A549 (cell line): Measurements from ENCODE around the gene CRK.

ENCODE experiments used
- JUN ChIP-seq, 2 experiments: fragments of >200 bp; sonication (Bioruptor Twin); formaldehyde crosslinking; IDR thresholded peaks; 2 replicates in 1 of 2; 3 replicates in 1 of 2; pipeline ENCODE4 v1.6.1; 2016 to 2017
- JUNB ChIP-seq: fragments of >200 bp; sonication (Bioruptor Twin); formaldehyde crosslinking; IDR thresholded peaks from 2 replicates; pipeline ENCODE4 v1.6.1; 2016
- TF ChIP-seq, protein P1 (sequence below): fragments of 200-600 bp; sonication (generic); IDR thresholded peaks from 2 replicates; pipeline ENCODE4 v1.6.1; 2016; ENCODE audit warnings: antibody characterized with exemption, mild to moderate bottlenecking, moderate library complexity

DNA sequence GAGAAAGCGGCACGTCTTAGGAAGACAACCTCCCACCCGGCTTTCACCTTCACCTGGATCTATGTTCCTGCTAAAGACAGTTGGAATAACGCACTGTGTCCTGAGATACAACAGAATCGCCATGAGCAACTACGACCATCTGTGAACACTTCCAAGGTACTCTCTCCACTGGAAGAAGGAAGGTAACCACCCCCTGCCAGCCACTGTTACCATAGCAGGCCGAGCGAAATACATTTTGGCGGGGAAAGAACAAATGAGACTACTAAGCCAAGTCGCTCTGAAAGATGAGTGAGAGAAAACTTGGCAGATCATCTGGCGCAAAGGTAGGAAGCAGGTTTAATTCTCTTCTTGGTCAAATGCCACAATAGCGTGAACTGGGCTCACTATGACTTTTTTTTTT lies 9.8 kb downstream of the CRK start:
- TF ChIP-seq, protein P1, sequence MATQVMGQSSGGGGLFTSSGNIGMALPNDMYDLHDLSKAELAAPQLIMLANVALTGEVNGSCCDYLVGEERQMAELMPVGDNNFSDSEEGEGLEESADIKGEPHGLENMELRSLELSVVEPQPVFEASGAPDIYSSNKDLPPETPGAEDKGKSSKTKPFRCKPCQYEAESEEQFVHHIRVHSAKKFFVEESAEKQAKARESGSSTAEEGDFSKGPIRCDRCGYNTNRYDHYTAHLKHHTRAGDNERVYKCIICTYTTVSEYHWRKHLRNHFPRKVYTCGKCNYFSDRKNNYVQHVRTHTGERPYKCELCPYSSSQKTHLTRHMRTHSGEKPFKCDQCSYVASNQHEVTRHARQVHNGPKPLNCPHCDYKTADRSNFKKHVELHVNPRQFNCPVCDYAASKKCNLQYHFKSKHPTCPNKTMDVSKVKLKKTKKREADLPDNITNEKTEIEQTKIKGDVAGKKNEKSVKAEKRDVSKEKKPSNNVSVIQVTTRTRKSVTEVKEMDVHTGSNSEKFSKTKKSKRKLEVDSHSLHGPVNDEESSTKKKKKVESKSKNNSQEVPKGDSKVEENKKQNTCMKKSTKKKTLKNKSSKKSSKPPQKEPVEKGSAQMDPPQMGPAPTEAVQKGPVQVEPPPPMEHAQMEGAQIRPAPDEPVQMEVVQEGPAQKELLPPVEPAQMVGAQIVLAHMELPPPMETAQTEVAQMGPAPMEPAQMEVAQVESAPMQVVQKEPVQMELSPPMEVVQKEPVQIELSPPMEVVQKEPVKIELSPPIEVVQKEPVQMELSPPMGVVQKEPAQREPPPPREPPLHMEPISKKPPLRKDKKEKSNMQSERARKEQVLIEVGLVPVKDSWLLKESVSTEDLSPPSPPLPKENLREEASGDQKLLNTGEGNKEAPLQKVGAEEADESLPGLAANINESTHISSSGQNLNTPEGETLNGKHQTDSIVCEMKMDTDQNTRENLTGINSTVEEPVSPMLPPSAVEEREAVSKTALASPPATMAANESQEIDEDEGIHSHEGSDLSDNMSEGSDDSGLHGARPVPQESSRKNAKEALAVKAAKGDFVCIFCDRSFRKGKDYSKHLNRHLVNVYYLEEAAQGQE, result no peak
- TF ChIP-seq JUN (IDR thresholded peaks at IDR 0.05) (no peak), JUNB (no peak)
